HG03060 (cell line): ENCODE results near the gene NSMCE4A.
"Not testable (repeated sequence)": the region's sequence is repeated elsewhere in the genome, so short reads cannot be mapped to it uniquely, and the experiment has no call there.

Experiments
- ATAC-seq: cut with Tn5 transposase; IDR thresholded peaks from one replicate; pipeline ENCODE4 v1.9.1; 2021; ENCODE audit warnings: low read depth, moderate number of reproducible peaks; ENCODE audit not compliant: unreplicated experiment

Gene NSMCE4A

GRCh38 chr10:121990015-121990677 lies 15.1 kb upstream of the NSMCE4A start:
- ATAC-seq: no peak

GRCh38 chr10:121988361-121989324 lies 13.6 kb upstream of the NSMCE4A start, which contains the start of gene TACC2:
TSS of gene TACC2 (plus strand) at chr10:121989163. CDS start at chr10:122021982, 32,819 bp downstream.
- ATAC-seq: no peak

- no peak for ATAC-seq
These were observed 9.4 kb upstream of the NSMCE4A start for GRCh38 chr10:121984463-121984862.

GRCh38 chr10:121983852-121984251 lies 8.8 kb upstream of the NSMCE4A start:
- ATAC-seq: no peak

GRCh38 chr10:121981346-121981745 lies 6.3 kb upstream of the NSMCE4A start:
- no peak for ATAC-seq

GRCh38 chr10:121978511-121978910 lies 3.5 kb upstream of the NSMCE4A start:
- no peak for ATAC-seq

- ATAC-seq: no peak
These were observed 1.6 kb upstream of the NSMCE4A start for GRCh38 chr10:121976607-121977006.

- no peak for ATAC-seq
These were observed 474 bp upstream of the NSMCE4A start for GRCh38 chr10:121975295-121976086.

- ATAC-seq: no peak
These were observed 940 bp downstream of the NSMCE4A start for GRCh38 chr10:121974019-121974534.

GRCh38 chr10:121969086-121969485 lies 5.9 kb downstream of the NSMCE4A start:
- ATAC-seq: not testable (repeated sequence)

- no peak for ATAC-seq
These were observed 9.0 kb downstream of the NSMCE4A start for GRCh38 chr10:121965996-121966395.

- no peak for ATAC-seq
These were observed 13.6 kb downstream of the NSMCE4A start for GRCh38 chr10:121961456-121961855.

- no peak for ATAC-seq
These were observed 15.3 kb downstream of the NSMCE4A start for GRCh38 chr10:121959671-121960070.

GRCh38 chr10:121956111-121957061 lies 18.6 kb downstream of the NSMCE4A start:
- ATAC-seq: no peak

GRCh38 chr10:121952226-121952625 lies 22.8 kb downstream of the NSMCE4A start:
- no peak for ATAC-seq

- no peak for ATAC-seq
These were observed 25.6 kb downstream of the NSMCE4A start for GRCh38 chr10:121949451-121949850.

GRCh38 chr10:121949049-121949448 lies 26.0 kb downstream of the NSMCE4A start:
- ATAC-seq: no peak

- ATAC-seq: no peak
These were observed 27.4 kb downstream of the NSMCE4A start for GRCh38 chr10:121947343-121948330.
